GM19239 (cell line): ENCODE results near the gene SHQ1.
"Not testable (repeated sequence)": the region's sequence is repeated elsewhere in the genome, so short reads cannot be mapped to it uniquely, and the experiment has no call there.

Source experiments
- DNase-seq: peaks from one replicate; pipeline ENCODE4 v3.0.0; 2011; ENCODE audit warnings: low spot score; ENCODE audit not compliant: insufficient read length
- FAIRE-seq: peaks from 2 replicates; lab custom pipeline; 2011; peaks lifted over from hg19 to GRCh38; lab: Jason Lieb, UNC

Gene SHQ1

DNA sequence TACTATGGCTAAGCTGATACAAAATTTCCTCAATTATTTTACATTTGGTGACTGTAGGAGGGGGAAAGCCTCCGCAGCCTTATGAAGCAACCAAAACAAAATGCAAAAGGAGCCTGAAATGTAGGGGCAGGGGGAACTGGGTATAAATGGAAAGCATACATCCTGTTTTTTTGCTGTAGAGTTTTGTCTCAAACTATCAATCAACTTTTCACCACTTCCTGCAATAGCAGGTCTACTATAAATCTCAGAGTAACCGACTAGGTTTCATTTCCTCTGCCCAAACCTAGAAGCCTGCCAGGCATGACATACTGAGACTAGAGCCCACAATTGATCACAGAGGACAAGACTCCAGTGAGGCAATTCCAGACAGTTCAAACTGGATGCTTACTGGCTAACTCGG lies 91.3 kb downstream of the SHQ1 start:
- FAIRE-seq (peak; percentile 97), DNase-seq (peak; percentile 47)

DNA sequence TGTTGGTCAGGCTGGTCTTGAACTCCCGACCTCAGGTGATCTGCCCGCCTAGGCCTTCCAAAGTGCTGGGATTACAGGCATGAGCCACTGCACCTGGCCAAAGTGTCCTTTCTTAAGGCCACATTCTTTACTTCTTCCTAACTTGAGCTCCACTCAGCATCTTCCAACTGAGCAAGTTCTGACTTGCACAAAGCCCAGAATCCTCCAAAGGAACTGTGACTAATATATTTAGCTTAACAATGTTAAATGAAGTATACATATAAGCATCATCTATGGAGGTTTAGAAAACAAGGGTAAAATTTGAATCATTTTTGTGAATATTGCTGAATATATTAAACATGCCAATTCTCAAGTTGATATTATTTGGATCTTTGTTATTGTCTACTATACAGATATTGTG lies 93.7 kb downstream of the SHQ1 start:
- DNase-seq, result no peak
- peak; percentile 14 for FAIRE-seq

DNA sequence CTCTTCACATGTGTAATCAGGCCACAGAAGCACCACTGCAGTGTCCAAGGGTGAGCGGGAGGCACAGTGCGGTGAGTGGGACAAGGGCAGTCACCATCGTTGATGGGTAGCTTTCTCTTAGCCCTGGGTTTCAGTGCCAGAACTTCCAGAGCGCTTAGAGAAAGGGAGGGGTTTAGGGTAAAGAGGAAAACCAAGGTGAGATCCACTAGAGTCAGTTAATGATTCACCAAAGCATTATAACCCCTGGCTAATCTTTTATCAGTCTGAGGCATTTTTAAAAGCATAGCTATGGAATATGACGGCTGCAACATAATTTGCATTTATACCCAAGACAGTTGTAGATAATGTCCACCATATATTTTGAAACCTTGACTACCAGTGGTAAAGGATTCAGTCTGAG lies 94.8 kb downstream of the SHQ1 start:
- DNase-seq (no peak), FAIRE-seq (no peak)

DNA sequence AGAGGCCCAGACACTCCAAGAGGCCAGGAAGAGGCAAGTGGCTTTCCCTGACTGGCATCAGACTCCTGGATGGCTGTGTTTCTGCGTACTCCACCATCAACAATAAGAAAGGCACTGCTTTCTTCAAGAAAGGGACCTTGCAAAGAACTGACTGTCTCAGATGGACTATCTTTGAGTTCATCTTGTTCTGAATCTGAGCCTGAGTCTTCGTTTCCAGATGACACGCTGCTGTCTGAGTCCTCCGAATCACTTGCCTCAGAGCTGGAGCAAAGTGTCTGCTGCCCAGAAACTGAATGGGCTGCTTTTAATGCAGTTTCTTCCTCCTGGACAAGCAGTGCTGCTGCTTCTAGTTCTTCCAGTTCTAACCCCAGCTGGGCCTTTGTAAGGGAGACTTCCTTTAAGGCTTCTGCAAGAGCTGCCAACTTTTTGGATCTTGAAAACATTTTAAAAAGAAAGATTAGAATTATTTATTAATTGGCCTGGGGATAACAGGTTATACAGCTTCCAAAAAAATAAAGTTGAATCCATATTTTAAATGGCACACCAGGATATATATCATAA lies 97.8 kb downstream of the SHQ1 start:
- FAIRE-seq (no peak), DNase-seq (no peak)

DNA sequence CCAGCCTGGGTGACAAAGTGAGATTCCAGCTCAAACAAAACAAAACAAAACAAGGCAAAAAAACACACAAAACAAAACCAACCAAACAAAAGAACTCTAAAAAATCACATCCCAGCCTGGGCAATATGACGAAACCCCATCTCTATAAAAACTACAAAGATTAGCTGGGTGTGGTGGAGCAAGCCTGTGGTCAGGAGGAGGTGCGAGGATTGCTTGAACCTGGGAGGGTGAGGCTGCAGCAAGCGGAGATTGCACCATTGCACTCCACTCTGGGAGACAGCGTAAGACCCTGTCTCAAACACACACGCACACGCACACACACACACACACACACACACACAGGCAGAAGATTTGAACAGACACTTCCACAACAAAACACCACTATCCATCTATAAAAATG lies 99.6 kb downstream of the SHQ1 start:
- DNase-seq (no peak), FAIRE-seq (no peak)

DNA sequence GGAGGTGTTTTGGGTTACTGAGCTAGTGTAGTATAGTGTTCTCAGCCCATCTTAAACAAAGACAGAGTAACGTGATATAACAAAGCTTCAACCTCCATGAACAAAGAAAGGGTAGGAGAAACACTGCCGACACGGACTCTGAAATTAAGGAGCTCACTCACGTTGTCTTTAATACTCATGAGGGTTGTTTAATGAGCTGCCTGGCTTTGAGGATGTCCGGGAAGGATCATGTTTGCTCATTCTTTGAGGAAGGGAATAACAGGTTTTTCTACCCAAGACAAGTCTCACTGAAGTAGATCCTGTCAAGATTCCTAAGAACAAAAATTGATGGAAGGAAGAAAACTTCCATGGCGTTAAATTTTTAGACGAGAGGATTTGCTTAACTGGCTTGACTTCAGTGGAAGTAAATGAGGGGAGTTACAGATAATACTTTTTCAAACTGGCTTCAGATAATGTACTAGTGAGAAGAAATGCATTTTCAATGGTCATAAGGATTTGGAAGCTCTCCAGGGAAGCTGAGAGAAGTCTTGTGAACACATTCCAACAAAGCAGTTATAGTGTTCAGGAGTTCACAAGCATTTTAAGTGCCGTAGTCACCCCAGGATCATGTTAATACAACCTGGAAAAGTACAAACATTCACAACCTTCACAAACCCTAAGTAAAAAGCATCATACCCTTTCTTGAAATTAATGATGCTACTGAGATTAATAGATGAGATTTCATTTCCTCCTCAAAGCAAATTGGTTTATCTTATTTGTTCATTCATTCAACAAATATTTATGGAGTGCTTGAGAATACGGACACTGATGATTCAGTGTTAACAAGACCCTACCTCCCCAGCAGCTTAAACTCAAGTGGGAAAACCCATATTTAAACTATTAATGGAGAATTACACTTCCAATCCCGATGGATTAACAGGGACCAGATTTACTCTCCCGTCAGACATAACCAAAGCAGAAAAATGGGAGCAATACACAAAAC lies 101.5 kb downstream of the SHQ1 start:
- DNase-seq (no peak), FAIRE-seq (no peak)

DNA sequence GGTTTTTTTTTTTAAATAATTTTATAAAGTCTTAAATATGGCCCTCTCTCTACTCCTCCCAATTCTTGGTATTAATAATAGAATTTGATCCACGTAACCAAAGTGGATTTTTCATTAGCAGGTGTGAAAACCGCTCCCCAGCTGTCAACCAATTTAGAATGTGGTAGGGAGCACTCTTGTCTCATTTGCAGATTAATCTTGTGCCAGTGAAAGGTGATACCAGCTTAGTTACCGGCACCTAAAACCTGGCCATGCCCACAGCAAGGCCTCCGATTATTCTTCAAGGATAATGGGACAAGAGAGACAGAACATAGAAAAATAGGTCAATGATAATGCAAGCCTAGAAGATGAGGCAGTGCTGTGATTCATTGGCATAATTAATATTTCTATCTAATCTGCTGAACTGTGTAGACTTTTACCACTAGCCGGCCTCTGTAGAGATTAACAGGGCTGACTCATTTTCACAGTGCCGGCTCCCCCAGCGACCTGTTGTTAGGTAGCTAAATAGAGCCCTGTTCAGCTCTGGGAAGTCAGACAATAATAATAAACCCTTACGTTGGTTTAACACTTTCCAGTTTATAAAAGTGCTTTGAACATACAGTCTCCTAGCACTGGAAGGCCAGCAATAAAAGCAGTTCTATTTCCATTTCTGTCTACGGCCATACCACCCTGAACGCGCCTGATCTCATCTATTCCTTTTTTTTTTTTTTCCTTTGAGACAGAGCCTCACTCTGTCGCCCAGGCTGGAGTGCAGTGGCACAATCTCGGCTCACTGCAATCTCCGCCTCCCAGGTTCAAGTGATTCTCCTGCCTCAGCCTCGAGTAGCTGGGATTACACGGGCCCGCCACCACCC lies 102.9 kb downstream of the SHQ1 start:
- DNase-seq (no peak), FAIRE-seq (no peak)

DNA sequence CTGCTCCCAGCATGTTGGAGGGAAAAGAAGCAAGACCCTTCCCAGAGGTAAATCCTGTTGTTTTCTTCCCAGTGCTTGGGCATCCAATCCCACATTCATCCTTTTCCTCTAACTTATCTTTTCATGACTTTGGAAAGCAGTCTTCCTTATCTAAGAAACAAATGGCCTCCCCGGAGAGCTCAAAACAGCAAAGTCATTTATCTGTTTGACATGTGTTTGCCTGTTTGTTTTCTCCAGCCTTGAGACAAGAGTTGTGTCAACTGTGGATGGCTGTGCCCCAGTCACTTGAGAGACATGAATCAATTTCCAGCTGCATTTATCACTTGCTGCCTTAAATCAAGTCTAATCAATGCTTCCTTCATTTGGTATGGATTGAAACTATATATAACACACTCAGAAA lies 103.9 kb downstream of the SHQ1 start:
- no peak for FAIRE-seq
- no peak for DNase-seq

DNA sequence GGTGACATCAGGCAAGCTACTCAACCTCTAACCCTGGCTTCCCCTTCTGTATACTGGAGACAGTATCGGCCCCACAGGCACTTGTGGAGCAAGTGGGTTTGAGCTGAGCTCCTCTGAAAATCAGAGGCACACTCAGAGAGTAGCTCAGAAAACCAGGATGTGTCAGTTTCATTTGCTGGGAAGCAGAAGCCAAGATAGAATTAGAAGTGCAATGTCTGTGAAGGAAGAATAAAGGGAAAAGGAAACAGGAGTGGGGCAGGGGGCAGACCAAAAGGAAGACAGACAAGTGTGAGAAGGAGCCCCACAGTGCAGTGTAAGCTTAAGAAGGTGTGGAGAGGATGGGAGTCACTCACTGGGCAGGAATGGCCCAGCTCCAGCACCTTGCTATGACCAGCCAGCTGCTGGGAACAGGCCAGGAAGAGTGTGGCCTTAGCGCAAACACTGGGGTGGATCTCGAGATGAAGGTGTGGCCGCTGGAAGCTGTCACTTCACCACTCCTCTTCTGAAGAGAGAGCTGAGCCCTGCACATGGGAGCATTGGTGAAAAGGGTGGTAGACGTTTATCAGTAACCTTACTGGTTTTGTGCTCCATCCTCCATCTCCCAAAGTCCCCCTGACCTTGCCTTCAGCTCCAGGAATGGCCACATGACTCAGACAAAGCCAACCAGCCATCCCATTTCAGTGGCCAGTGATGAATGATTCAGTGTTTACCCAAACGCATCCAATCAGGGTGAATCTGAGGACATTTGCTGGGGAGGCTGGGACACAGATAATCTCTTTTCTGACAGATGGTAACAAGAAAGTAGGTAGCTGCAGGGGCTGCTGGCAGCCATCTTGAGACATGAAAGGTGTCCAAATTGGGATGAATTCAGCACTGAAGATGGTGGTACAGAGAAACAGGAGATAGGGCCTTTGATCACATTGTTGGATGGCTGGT lies 108.4 kb downstream of the SHQ1 start:
- DNase-seq (no peak), FAIRE-seq (no peak)

DNA sequence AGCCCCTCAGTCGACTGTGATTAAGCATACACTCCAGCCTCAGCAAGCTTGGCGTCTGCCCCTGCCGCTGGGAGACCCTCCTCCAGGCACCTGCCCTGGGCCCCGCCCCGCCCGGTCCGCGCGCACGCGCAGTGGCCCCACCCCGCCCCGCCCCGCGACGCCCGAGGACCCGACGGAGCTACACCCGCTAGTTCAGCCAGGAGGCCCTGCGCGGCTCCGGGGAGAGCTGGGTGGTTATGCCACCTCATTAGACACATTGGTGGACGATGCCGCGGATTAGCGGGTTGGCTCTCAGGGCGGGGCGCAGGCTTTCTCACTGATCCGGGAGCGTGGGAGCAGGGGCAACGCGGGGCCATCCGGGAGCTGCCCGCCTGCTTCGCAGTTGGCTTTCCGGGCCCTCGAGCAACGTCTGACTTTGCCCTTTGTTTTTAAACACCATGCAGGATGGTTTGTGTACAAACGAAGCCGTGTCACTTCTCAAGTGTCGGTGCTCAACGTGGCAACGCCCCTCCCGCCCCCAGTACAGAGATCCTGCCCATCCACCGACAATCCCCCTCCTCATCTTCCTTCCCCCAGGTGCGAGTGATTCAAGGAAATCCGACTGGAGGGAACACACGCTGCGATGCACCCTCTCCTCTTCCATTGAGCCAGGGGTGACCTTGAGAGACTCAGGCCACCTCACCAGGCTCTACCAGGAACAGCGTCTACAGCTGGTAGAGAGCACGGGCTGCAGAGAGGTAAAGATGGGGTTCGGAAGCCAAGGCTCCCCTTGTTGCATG lies 109.3 kb downstream of the SHQ1 start:
- DNase-seq (peak; percentile 67), FAIRE-seq (no peak)

DNA sequence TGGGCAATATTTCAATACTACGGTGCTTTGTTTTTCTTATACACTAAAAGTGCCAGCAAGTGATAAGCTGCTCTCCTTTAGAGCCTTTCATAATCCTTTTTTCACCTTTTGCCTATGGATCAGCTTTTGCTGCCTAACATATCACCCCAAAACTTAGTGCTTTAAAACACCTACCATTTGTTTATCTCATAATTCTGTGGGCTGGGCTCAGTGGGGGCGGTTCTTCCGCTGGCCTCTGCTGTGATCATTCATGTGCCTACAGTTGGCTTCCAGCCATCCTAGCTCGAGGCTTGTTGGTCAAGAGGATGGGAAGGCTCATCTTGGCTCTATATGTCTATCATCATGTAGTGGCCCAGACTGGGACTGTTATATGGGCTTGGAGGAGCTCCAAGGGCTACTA lies 113.2 kb downstream of the SHQ1 start:
- not testable (repeated sequence) for FAIRE-seq

DNA sequence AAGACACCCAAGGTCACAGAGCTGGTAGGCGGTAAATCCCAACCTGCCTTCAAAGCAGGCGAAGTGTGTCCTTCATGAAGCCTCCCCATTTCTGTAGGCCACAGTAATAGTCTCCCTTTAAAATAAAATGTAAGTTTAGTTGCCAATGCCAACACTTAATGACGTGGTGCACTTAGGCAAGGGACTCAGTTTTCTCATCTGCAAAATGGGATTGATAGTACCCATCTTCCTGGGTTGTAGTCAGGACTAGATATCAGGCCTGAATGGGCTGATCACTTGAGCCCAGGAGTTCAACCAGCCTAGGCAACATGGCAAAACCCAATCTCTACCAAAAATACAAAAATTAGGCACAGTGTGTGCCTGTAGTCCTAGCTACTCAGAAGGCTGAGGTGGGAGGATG lies 114.6 kb downstream of the SHQ1 start:
- FAIRE-seq, result no peak
- no peak for DNase-seq

More for the DNA sequence above, 113.2 kb downstream of the SHQ1 start:
- not testable (repeated sequence) for DNase-seq

DNA sequence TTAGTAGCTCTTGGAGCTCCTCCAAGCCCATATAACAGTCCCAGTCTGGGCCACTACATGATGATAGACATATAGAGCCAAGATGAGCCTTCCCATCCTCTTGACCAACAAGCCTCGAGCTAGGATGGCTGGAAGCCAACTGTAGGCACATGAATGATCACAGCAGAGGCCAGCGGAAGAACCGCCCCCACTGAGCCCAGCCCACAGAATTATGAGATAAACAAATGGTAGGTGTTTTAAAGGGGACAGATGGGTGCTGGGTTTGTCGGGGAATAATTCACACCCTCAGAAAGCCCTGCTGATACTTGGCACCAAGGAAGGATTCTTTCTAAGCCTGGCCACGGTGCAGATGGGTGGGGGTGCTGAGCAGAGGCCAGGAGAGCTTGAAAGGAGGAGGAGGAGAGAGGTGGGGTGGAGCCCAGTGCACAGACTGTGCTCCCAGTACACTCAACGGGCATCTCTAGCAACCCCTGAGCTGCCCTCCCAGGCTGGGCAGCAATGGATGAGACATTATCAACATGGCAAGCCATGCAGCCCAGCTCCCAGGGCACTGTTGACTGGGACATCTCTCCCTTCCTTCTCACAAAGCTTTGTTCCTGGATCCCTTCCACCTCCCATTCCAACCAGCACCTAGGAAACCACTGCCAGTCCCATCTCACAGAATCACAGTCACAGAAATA lies 115.4 kb downstream of the SHQ1 start:
- FAIRE-seq, DNase-seq: not testable (repeated sequence)

DNA sequence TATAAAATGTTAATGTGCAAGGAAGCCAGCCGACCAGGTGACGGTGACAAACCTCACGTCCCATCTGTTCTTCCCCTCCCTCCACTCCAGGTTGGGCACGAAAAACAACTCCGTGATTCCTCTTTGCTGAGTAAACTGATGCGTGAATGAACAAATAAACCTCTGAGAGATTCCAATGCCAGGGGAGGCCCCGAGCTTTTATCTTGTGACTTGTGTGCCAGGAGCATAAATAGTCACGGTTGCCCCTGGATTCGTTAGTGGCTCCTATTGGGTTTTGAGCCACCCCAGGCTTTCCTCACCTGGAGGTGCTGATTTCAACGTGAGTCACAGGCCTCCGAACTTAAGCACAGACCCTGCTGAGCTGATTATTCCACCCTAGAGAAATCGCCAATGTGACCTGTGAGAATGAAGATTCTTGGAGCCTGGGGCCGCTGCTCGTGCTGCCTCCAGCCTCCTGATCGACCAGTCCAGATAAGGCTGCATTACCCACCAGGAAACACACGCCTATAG lies 119.2 kb downstream of the SHQ1 start:
- FAIRE-seq (no peak), DNase-seq (no peak)

DNA sequence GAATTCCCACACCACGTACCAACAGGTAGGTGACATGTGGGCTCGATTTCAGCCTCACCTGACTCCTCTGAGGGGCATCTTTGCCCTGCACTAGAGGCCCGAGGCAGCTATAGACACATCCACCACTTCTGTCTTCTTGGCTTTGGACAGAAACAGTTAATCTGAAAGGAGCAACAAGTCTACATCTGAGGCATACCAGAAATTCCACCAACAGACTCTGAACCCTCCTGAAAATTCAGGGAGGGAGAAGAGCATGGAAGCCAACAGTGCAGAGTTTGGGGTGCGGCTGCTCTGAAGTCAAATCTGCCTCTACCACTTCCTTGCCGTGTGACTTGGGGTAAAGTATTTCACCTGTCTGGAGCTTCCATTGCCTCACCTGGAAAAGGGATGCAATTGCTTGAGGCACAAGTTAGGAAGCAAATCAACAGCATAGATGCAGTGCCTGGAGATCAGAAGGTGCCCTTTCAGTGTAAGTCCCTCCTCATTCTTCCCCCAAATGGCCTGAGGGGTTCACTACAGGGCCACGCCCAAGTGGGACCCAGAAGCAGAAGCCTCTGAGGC lies 119.8 kb downstream of the SHQ1 start:
- DNase-seq, result no peak
- no peak for FAIRE-seq

DNA sequence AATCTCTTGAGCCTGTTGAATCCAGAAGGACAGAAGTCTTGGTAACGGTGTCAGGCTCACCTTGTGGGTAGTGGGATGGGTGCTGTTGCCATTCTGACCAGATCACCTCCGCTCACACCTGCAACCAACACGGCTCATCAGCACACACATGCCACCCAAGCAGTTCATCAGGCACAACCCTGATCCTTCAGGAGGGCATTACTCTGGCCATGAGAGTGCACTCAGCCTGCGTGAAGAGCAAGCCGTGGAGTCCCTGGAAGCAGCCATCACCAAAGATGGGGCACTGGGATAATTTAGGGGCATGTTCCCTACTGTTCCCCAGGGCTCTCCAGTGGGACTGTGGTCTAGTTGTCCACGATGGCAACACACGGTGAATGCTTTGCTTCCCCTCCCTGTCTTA lies 120.5 kb downstream of the SHQ1 start:
- FAIRE-seq (no peak), DNase-seq (no peak)

DNA sequence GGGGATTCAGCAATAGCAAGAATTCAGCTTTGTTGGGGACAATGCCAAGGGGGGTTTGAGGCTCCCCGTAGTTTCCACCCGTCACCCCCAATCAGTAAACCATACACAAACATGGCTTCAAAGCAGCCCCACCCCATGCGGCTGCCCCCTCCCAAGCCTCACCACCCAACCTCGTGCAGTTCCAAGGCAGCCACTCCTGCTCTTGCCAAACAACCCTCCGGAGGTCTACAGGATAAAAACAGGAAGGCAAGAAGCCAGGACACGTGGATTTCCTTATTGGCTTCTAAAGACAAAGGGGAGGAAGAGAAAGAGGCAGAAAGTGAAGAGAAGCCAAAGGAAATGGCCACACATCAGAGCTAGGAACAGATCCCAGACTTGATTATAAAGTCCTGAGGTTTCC lies 121.1 kb downstream of the SHQ1 start:
- no peak for FAIRE-seq
- DNase-seq, result no peak

DNA sequence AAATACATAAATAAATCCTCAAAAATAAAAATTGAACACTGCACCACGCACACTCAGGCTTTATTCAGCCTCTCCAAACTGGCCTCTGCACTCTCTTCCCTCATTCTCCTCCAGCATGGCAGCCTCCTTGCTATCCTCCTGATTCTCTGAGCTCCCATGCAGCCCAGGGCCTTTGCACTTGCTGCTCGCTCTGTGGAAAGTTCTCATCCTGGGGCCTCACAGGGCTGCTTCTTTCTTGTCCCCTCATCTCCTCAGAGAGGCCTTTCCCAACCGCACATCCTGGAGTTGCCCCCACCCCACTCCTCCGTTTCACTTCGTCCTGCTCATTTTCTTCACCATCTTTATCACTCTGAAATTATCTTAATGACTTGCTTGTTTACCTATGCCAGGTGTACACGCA lies 123.0 kb downstream of the SHQ1 start:
- DNase-seq, result no peak
- no peak for FAIRE-seq
